ENCODE data around the gene SLC17A9.
A peak's percentile ranks its signal among the peaks of the same experiment; 100 is the strongest.

SLC17A9 gene

DNA sequence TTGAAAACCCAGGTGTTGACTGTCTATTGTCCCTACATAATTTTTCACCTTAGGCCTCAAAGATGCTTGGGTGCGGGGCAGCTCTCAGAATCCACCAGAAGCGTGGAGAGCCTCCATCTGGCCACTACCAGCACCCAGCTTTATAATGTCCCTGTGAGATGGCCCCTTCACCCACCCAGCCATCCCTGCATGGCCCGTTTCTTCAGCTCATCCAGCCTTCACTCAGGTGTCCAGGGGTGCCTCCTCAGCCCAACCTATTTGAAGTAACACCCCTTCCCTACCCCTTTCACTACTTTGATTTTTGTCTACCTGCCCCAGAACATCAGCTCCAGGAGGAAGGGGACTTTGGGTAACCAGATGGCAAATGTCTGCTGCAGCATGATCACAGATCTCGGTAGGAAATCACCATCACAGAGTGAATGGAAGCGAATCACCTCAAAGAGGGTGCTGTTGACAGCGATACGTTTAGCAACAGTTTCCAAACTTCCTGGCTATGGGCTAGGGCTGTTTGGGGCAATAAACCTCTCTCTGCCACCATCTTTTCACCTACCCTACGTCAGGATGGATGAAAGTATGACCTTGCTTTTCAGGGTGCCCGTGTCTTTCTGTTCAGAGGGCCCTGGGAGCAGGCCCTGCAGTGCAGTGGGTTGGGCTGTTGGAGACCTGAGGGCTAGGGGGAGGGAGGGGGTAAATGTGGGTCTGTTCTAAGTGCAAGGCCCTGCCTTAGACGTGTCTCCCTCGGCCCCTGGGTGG, 1.2 kb upstream of the SLC17A9 start:
- H3K4me3 ChIP-seq (ENCODE audit: insufficient read depth in 1 of 2, low read depth in 1 of 2, low read length in 2 of 2) = no peak overlapping the region
- no peaks in the 10 kb centered on the region for H3K27me3 ChIP-seq (ENCODE audit: control insufficient read depth in 1 of 2, insufficient read depth in 1 of 2, low read length in 2 of 2)
- 90% methylated on average over 11 of the region's 11 CpGs for WGBS
- no peak for DNase-seq
- H2BK120ac ChIP-seq (ENCODE audit: low read depth, low read length) = no peak overlapping the region
- H2BK12ac ChIP-seq (ENCODE audit: low read length in 2 of 2) = no peak overlapping the region
- H3K27ac ChIP-seq (ENCODE audit: low read length, poor library complexity, severe bottlenecking) = no peak overlapping the region
- H3K9me3 ChIP-seq (ENCODE audit: control insufficient read depth, low read length) = peaks cover 6% of the 10 kb centered on the region
- H4K91ac ChIP-seq (ENCODE audit: low read length) = peak overlapping the region; percentile 57
- no peak overlapping the region for H3K9ac ChIP-seq (ENCODE audit: low read length)
- H2AK5ac ChIP-seq (ENCODE audit: low read length, severe bottlenecking) = no peak overlapping the region
- no peak overlapping the region for H2BK15ac ChIP-seq (ENCODE audit: low read depth, poor library complexity, severe bottlenecking)
- H3K18ac ChIP-seq (ENCODE audit: low read depth in 1 of 2, low read length in 2 of 2) = peak overlapping the region in 1 of 2 experiments; percentile 95
- H3K4me2 ChIP-seq (ENCODE audit: low read length, poor library complexity, severe bottlenecking) = no peak overlapping the region
- no peak overlapping the region for H3K4ac ChIP-seq (ENCODE audit: low read depth in 1 of 2, low read length in 2 of 2)
- no peak overlapping the region for H4K8ac ChIP-seq (ENCODE audit: low read length)
- H3K23ac ChIP-seq (ENCODE audit: low read length in 2 of 2) = no peak overlapping the region
- H3K79me1 ChIP-seq (replicated peaks; ENCODE audit: low read length, poor library complexity, severe bottlenecking) = peaks cover 21% of the 10 kb centered on the region
- peaks cover 42 to 47% of the 10 kb centered on the region in 2 experiments for H3K36me3 ChIP-seq (ENCODE audit: control insufficient read depth in 1 of 2, insufficient read depth in 2 of 2, low read depth in 1 of 2, low read length in 2 of 2)
- no peak overlapping the region for H2AFZ ChIP-seq (ENCODE audit: low read depth, low read length)
- H3K14ac ChIP-seq (ENCODE audit: low read length in 2 of 2) = no peak overlapping the region
- H2BK5ac ChIP-seq (ENCODE audit: low read depth, low read length, poor library complexity, severe bottlenecking) = no peak overlapping the region
- peaks cover 23% of the 10 kb centered on the region for H3K4me1 ChIP-seq (ENCODE audit: control insufficient read depth, insufficient read depth, low read depth, low read length)

DNA sequence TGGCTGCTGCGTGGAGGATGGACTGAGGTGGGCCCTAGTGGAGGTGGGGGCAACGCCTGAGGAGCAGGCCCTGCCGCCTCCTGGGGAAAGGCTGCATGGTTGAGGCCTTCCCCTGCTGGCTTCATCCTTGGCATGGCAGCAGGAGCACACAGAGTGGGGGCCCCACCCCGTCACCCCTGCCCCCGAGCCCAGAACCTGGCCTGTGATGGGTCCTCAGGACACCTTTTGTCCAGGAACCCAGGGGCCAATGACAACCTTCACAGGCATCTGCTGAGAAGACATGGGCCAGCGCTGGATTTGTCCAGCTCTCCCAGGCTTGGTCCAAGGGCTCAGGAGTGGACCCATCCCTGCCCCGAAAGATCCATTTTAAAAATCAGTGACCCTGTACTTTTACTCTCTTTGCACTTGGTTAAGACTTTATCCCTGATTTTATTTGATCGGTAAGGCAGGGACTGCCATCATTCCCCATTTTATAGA, 575 bp upstream of the SLC17A9 start:
- Histone ChIP-seq H4K8ac (ENCODE audit: low read length) (peak overlapping the region; percentile 86), H3K27ac (ENCODE audit: low read length, poor library complexity, severe bottlenecking) (no peak overlapping the region), H3K79me1 (replicated peaks; ENCODE audit: low read length, poor library complexity, severe bottlenecking) (peaks cover 20% of the 10 kb centered on the region), H3K4me2 (ENCODE audit: low read length, poor library complexity, severe bottlenecking) (no peak overlapping the region), H3K14ac (ENCODE audit: low read length in 2 of 2) (peak overlapping the region in 1 of 2 experiments; percentile 12), H2AFZ (ENCODE audit: low read depth, low read length) (no peak overlapping the region), H2BK120ac (ENCODE audit: low read depth, low read length) (no peak overlapping the region), H4K91ac (ENCODE audit: low read length) (peak overlapping the region; percentile 83), H2BK15ac (ENCODE audit: low read depth, poor library complexity, severe bottlenecking) (no peak overlapping the region), H2BK12ac (ENCODE audit: low read length in 2 of 2) (peak overlapping the region in 1 of 2 experiments; percentile 49), H2AK5ac (ENCODE audit: low read length, severe bottlenecking) (no peak overlapping the region), H3K23ac (ENCODE audit: low read length in 2 of 2) (no peak overlapping the region), H3K9me3 (ENCODE audit: control insufficient read depth, low read length) (peaks cover 6% of the 10 kb centered on the region), H2BK5ac (ENCODE audit: low read depth, low read length, poor library complexity, severe bottlenecking) (no peak overlapping the region), H3K27me3 (ENCODE audit: control insufficient read depth in 1 of 2, insufficient read depth in 1 of 2, low read length in 2 of 2) (no peaks in the 10 kb centered on the region), H3K4ac (ENCODE audit: low read depth in 1 of 2, low read length in 2 of 2) (peak overlapping the region in 1 of 2 experiments; percentile 43), H3K4me3 (ENCODE audit: insufficient read depth in 1 of 2, low read depth in 1 of 2, low read length in 2 of 2) (peak overlapping the region in 1 of 2 experiments; percentile 37), H3K18ac (ENCODE audit: low read depth in 1 of 2, low read length in 2 of 2) (peak overlapping the region in 1 of 2 experiments; percentile 95), H3K4me1 (ENCODE audit: control insufficient read depth, insufficient read depth, low read depth, low read length) (peaks cover 23% of the 10 kb centered on the region), H3K36me3 (ENCODE audit: control insufficient read depth in 1 of 2, insufficient read depth in 2 of 2, low read depth in 1 of 2, low read length in 2 of 2) (peaks cover 38 to 40% of the 10 kb centered on the region in 2 experiments), H3K9ac (ENCODE audit: low read length) (peak overlapping the region; percentile 49)
- WGBS = 94% methylated on average over 8 of the region's 8 CpGs
- no peak for DNase-seq

DNA sequence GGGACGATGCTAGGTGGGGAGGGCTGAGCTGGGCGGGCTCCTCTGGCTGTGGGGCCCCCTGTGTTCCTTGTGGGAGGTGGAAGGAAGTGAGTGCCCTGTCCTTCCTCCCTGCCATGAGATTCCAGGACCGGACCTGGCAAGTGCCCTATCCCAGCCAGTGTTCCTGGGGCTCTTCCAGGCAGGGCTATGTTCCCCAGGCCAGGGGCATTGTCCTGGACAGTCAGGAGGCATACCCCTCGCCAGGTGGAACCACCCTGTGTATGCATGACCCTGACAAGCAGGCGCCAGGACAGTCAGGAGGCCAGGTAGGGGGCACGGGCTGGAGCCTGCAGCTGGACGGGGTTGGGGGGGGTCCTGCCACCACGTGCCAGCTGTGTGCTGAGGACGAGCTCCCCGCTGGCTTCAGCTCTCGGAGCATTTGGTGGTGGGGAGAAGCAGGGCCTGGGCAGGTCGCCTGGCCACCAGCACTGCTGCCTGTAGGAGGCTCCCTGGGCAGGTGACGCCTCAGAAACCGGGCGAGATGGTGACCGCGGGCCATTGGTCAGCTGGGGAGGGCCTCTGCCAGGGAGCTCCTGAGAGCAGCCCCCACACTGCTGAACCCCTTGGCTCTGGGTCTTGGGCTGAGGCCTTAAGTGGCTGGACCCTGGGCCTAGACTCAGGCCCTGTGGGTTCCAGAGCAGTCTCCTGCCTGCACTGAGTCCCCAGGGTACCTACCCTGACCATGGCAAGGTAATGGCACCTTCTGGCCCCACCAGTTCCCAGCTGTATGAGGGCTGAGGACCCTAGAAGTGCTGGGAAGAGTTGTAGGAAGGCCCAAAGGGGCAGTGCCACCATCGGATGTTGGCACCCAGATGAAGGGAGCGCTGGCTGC, 694 bp downstream of the SLC17A9 start:
- Histone ChIP-seq H2AK5ac (ENCODE audit: low read length, severe bottlenecking) (peak overlapping the region; percentile 65), H3K4ac (ENCODE audit: low read depth in 1 of 2, low read length in 2 of 2) (peak overlapping the region; percentile 81 to 90), H2AFZ (ENCODE audit: low read depth, low read length) (peak overlapping the region; percentile 46), H3K23ac (ENCODE audit: low read length in 2 of 2) (peak overlapping the region in 1 of 2 experiments; percentile 83), H3K9me3 (ENCODE audit: control insufficient read depth, low read length) (peaks cover 6% of the 10 kb centered on the region), H2BK12ac (ENCODE audit: low read length in 2 of 2) (peak overlapping the region; percentile 28 to 96), H3K79me1 (replicated peaks; ENCODE audit: low read length, poor library complexity, severe bottlenecking) (peaks cover 12% of the 10 kb centered on the region), H3K18ac (ENCODE audit: low read depth in 1 of 2, low read length in 2 of 2) (peak overlapping the region; percentile 61 to 95), H3K9ac (ENCODE audit: low read length) (peak overlapping the region; percentile 76), H3K14ac (ENCODE audit: low read length in 2 of 2) (peak overlapping the region in 1 of 2 experiments; percentile 94), H3K27me3 (ENCODE audit: control insufficient read depth in 1 of 2, insufficient read depth in 1 of 2, low read length in 2 of 2) (no peaks in the 10 kb centered on the region), H3K4me1 (ENCODE audit: control insufficient read depth, insufficient read depth, low read depth, low read length) (peaks cover 23% of the 10 kb centered on the region), H3K36me3 (ENCODE audit: control insufficient read depth in 1 of 2, insufficient read depth in 2 of 2, low read depth in 1 of 2, low read length in 2 of 2) (peaks cover 32 to 38% of the 10 kb centered on the region in 2 experiments), H3K27ac (ENCODE audit: low read length, poor library complexity, severe bottlenecking) (peak overlapping the region; percentile 27), H2BK15ac (ENCODE audit: low read depth, poor library complexity, severe bottlenecking) (peak overlapping the region; percentile 68), H2BK5ac (ENCODE audit: low read depth, low read length, poor library complexity, severe bottlenecking) (no peak overlapping the region), H3K4me3 (ENCODE audit: insufficient read depth in 1 of 2, low read depth in 1 of 2, low read length in 2 of 2) (peak overlapping the region in 1 of 2 experiments; percentile 66), H4K8ac (ENCODE audit: low read length) (peak overlapping the region; percentile 92), H2BK120ac (ENCODE audit: low read depth, low read length) (peak overlapping the region; percentile 87), H4K91ac (ENCODE audit: low read length) (peak overlapping the region; percentile 97), H3K4me2 (ENCODE audit: low read length, poor library complexity, severe bottlenecking) (peak overlapping the region; percentile 42)
- peak; percentile 14 for DNase-seq
- 79% methylated on average over 18 of the region's 19 CpGs for WGBS
